Prostate gland (tissue), 2 donors: ENCODE results near the gene HMGCS2.

Experiments used
- CTCF ChIP-seq, 4 experiments: fragments of 200-600 bp in 2 of 4; fragments of 450-650 bp in 2 of 4; sonication (generic) in 2 of 4; IDR thresholded peaks; 1 replicate in 3 of 4; 2 replicates in 1 of 4; pipeline ENCODE4 v1.5.1; 2016 to 2019; ENCODE audit warnings: antibody characterized with exemption in 4 of 4, mild to moderate bottlenecking in 2 of 4, moderate library complexity in 2 of 4
- POLR2A ChIP-seq: fragments of 450-650 bp; IDR thresholded peaks from one replicate; pipeline ENCODE4 v1.6.1; 2016; ENCODE audit warnings: antibody characterized with exemption, mild to moderate bottlenecking

- TF ChIP-seq CTCF (IDR thresholded peaks at IDR 0.05) (no peak), POLR2A (no peak)
These were observed 28.9 kb upstream of the HMGCS2 start for GRCh38 chr1:119797606-119798005.
